Measurements from ENCODE around the gene PLEKHG1. TPM values are rescaled to one million over a fixed set of nuclear protein-coding genes. Genes with fewer than 3 reads are reported as not detected.

The PLEKHG1 gene
- polyA plus RNA-seq, 2 of the 4 experiments (the other 2 are of a cell fraction): 0.17 to 0.93 TPM

DNA sequence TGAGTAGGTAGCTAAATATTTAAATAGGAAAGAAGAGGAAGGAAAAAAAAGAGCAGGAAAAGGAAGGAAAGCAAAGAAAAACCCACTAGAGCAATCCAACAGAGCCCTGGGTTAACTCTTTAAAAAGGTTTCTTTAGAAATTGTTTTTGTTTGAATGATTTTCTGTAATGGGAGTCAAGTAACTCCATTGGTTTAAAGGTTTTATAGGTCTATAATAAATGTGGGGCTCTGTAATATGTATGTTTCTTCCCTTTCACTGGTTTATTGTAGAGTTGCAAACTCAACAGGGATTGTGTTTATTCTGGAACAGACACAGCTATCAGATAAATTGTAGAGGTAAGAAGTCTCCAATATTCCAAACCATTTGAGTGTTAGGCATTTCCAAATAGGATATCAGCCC, 10.9 kb downstream of the PLEKHG1 start:
- TF ChIP-seq POLR2AphosphoS2 (conservative IDR thresholded peaks at IDR 0.05; ENCODE audit: low read length): no peak
- TF ChIP-seq MAFK (IDR thresholded peaks at IDR 0.05; ENCODE audit: partially characterized antibody): no peak
- no peak for TF ChIP-seq RAD21 (conservative IDR thresholded peaks at IDR 0.05 in 1 of 2, IDR thresholded peaks at IDR 0.05 in 1 of 2)
- Histone ChIP-seq H3K4me3 (no peak overlapping the region), H3K4me2 (no peak overlapping the region), H3K9me3 (no peaks in the 10 kb centered on the region), H3K27ac (no peak overlapping the region), H3K4me1 (no peaks in the 10 kb centered on the region)
- no peak for DNase-seq (ENCODE audit: low read depth in 1 of 2, low spot score in 1 of 2)
- no peak for ATAC-seq
- ChIA-PET CTCF (interaction anchor here (0.9 kb wide), 1 partner anchor 11 kb away, joined by 3 read pairs; the partner anchor contains the start of gene PLEKHG1), POLR2A (no interaction called here)
- FAIRE-seq: no peak

- 17% methylated on average over 4 of the region's 4 CpGs for WGBS (ENCODE audit: missing lambda C conversion rate)
Observed at GRCh38 chr6:150613269-150613668, 13.6 kb downstream of the PLEKHG1 start.

More at GRCh38 chr6:150613269-150613668, 13.6 kb downstream of the PLEKHG1 start:
- no peak for DNase-seq (ENCODE audit: low read depth in 1 of 2, low spot score in 1 of 2)
- ATAC-seq: no peak
- ChIA-PET CTCF (no interaction called here), POLR2A (no interaction called here)
- no peaks in the 10 kb centered on the region for H3K9me3 ChIP-seq
- FAIRE-seq: no peak
- TF ChIP-seq POLR2AphosphoS2 (conservative IDR thresholded peaks at IDR 0.05; ENCODE audit: low read length) (no peak), SMC3 (IDR thresholded peaks at IDR 0.05) (no peak), CBX8 (IDR thresholded peaks at IDR 0.05) (no peak), RARB (CRISPR knock-in tag; IDR thresholded peaks at IDR 0.05) (no peak), NPAS2 (CRISPR knock-in tag; IDR thresholded peaks at IDR 0.05; ENCODE audit: borderline replicate concordance) (no peak), HOXA7 (CRISPR knock-in tag; IDR thresholded peaks at IDR 0.05) (no peak), NR3C1 (IDR thresholded peaks at IDR 0.05) (no peak), ZNF302 (CRISPR knock-in tag; IDR thresholded peaks at IDR 0.05) (no peak), HOXB5 (CRISPR knock-in tag; IDR thresholded peaks at IDR 0.05) (no peak), BCL3 (IDR thresholded peaks at IDR 0.05) (no peak), PBX3 (IDR thresholded peaks at IDR 0.05) (no peak), CHD2 (IDR thresholded peaks at IDR 0.05; ENCODE audit: low read length, partially characterized antibody) (no peak), HMGXB4 (CRISPR knock-in tag; IDR thresholded peaks at IDR 0.05; ENCODE audit: borderline replicate concordance) (no peak), KDM1A (IDR thresholded peaks at IDR 0.05; ENCODE audit: low read depth) (no peak), POLR2A (IDR thresholded peaks at IDR 0.05; ENCODE audit: low read length) (no peak)
- TF ChIP-seq, protein P1, sequence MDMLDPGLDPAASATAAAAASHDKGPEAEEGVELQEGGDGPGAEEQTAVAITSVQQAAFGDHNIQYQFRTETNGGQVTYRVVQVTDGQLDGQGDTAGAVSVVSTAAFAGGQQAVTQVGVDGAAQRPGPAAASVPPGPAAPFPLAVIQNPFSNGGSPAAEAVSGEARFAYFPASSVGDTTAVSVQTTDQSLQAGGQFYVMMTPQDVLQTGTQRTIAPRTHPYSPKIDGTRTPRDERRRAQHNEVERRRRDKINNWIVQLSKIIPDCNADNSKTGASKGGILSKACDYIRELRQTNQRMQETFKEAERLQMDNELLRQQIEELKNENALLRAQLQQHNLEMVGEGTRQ (IDR thresholded peaks at IDR 0.05): no peak
- TF ChIP-seq, protein P2, sequence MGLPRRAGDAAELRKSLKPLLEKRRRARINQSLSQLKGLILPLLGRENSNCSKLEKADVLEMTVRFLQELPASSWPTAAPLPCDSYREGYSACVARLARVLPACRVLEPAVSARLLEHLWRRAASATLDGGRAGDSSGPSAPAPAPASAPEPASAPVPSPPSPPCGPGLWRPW (IDR thresholded peaks at IDR 0.05): no peak
- no peaks in the 10 kb centered on the region for H3K4me1 ChIP-seq
- no peak overlapping the region for H3K27ac ChIP-seq
- H3K4me2 ChIP-seq: no peak overlapping the region
- H3K4me3 ChIP-seq: no peak overlapping the region
